GOT3 (cell line): ENCODE measurements around the gene POLDIP2.
"Not testable (repeated sequence)": the region's sequence is repeated elsewhere in the genome, so short reads cannot be mapped to it uniquely, and the experiment has no call there.

ENCODE experiments used
- DNase-seq: peaks from one replicate; lab custom pipeline; 2025; ENCODE audit warnings: mixed read lengths; lab: John Stamatoyannopoulos, UW

Gene POLDIP2

DNA sequence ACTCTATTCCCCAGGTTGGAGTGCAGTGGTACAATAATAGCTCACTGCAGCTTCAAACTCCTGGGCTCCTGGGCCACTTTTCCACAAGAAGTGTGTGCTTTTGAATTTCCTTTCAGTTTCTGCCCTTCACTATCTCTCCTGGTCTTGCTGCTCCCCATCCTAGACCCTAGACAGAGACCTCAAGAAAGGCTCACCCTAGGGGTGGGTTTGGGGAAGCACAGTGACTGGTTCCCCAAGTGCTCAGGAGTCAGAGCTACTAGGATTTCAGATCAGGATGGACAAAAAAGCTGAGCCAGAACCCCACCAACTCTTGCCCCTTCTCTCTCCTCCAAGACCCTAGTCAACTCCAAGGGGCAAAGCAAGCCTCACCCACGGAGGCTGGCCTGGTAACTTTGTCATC is 9.3 kb upstream of the POLDIP2 start:
- DNase-seq = no peak

DNA sequence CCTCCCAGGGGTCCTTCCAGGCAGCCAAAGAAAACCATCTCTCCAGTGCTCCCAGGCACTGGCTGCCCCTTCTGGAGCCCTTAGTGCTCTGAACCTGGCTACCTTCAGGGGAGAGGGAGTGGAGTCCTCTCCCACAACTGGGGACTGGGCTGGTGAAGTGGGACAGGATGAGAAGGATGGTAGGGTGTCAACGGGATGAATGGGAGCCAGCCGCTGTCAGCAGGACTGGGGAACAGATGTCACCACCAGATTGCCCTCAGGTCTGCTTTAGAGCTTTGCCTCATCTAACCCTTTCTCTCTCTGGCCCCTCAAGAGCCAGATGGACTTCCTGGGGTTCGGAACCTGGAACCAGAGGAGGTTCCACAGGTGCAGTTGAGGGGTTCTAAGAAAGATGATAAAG is 8.2 kb upstream of the POLDIP2 start:
- no peak for DNase-seq

DNA sequence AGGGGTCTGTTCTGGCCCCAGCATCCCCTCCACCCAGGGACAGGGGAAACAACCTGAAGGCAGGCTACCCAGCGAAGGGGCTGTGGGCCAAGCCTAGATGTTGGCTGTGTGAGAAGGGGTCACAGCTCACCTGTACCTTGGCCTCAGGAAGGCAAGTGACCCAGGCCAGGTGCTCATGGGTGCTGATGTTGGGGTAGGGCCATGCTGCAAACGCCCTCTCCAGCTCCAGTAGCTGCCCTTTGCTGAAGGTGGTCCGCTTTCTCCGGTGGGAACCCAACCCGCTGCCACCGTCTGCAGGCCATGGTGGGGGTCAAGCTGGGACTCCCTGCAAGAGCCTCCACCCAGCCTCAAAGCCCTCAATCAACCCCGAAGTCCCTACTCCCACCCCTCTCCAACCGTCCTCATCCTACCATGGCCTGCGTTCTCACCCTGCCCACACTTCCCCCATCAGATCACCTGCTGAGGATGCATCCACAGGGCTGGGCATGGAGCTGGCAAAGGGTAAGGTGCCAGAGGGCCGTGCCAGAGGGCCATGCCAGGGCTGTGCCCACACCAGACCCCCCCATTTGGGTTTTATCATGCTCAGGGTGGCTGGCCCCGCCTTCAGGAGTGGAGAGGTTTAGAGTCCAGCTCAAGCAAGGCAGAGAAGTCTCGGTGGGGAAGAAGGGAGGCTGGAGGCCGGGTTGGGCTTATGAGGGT is 7.5 kb upstream of the POLDIP2 start, which contains the start of gene SEBOX:
TSS of gene SEBOX (minus strand) at position 535 of the 699 bp plus-strand sequence. CDS start at position 487, 48 bp downstream.
- DNase-seq = no peak

DNA sequence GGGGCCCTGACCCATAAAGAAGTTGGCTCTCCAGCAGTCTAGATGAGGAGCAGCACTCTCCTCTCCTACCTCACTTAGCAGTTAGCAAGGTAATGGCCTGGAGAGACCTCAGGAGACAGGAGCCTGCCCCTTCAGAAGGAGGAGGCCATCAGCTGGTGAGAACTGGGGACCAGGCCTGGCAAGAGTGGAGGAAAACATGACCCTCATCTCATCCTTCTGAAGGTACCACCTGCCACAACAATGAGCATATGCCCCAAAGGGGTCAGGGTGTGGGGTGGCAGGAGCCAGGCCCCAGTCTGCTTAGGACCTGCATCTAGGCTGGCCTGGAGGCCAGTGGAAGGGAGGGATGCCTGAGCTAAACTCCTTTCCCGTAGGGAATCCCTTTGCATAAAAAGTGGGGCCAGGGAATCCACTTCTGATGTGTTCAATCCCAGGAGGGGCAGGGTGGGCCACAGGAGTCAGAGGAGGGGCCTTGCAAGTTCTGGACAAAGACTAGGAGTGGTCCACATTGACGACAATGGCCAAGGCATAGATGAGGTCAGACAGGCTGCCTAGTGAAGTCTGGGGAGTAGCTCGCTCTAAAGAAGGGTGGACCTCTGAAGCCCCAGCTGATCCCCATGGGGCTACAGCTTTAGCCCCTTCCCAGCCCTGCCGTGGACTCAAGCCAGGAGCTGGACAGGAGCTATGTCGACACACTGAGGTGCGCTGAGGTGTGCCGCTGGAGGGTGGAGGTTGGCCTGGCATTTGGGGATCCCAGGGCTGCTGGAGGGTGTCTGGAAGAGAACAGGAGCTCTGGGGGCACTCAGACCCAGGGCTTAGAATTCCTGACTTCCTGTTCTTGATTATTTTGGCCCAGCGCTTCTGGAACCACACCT is 6.7 kb upstream of the POLDIP2 start:
- DNase-seq = no peak

DNA sequence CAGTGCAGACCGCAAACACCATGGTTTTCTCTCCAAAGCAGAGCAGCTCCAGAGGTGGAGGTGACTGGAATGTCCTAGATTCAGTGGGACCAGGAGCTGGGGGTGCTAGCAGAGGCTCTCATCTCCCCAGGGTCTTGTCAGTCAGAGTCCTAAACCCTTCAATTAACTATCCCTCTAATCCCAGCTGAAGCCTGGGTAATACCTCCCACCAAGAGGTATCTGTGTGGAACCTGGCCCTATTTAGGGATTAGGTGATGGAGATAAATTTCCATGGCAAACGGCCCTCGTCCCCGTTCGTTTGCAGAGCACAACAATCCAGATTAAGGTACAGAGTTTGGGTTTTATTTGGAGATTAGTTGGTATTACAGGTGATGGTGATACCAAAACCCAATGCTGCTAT is 5.9 kb upstream of the POLDIP2 start:
- no peak for DNase-seq

DNA sequence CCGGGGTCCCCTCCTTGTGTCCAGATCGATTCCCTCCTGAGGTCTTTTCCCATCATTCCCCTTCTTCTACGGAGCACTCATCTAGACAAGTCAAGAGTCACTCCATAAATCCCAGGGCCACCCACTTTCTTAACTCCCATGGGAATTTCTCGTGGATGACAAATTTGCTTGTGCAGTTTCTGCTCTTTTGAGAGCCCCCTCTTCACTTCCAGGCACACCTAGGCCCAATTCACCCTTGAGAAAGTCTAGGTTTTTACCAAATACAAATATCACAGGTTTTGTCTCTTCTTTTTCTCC is 522 bp upstream of the POLDIP2 start:
- DNase-seq = no peak

DNA sequence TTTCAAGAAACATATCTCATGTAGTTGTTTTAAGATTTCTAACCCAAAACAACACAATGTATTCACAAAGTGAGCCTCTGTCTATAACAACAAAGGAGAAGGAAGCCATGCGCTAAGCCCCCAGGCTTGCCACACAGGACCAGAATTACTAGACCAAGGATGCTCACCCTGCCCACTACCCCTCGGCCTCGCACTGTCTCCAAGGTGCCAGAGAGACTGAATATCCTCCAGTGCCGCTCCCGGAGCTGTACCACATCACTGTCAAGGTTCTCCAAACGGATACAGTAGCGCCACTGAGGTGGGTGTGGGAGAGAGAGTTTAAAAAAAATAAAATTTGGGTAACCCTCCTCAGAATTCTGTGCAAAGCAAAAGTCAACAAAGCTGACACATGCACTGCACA is 7.1 kb downstream of the POLDIP2 start:
- no peak for DNase-seq

DNA sequence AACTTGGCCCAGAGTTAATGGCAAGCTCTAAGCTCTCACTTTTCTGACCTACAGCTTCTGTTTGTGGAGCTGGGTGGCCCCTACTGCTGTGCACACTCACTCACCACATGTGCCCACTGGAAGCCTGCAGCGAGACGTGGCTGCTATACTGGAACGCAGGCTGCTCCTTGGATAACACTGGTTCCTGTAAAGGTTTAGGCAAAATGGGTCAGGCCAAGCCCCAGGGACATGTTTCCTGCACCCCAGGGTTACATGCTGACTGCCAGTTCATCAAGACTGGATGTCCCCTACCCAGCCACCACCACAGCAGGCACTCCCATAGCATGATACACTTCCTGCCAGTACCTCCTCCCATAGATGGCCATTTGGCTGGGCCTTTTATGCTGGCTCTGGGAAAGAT is 8.3 kb downstream of the POLDIP2 start:
- DNase-seq = no peak

DNA sequence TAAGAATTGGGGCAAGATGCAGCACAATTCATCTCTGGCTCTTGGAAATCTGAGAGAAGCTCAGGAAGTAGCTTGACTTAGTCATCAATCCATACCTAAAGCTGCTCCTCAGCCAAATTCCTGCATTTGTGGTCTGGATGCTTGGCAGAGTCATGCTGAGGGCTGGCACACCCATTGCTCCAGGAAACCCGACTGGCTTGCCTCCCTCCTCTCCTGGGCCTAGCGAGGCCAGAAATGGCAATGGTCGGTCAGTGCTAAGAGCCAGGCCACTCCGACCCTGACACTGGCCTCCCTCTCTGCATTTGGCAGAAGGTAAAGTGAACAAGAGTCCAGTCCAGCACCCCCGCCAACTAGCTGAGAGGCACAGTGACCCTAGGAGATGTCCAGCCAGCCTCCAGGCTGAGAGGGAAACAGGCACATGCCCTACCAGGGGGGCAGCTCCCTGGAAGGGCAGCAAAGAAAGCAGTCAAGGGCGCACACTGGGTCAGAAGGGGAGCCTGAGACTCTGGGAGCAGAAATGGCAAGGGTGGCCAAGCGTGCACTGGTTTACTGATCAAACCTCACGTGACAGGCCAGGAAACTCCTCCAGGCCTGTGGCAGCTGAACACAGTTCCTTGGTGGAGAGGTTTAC is 10.0 kb downstream of the POLDIP2 start:
- DNase-seq = no peak

DNA sequence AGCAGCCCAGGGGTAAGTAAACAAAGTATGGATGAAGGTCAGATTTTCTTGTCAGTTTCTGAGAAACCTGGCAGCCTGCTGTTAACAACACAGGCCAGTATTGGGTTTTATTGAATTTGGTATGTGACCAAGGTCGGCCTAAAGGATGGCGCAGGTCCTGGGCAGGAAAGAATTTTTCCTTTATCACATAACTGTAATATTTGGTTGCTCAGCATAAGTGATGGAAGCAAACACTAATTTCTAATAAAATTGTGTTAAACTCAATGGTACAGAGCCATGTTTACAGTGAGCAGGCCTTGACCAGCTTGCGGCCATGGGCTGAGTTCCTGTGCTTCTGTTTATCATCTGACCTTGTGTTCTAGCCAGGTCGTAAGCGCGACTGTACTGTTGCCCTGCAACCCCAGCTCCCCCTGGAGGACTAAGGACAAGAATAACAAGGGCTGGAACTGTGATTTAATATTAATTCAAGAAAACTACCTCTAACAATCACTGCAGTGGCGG is 10.5 kb downstream of the POLDIP2 start:
- DNase-seq = no peak

DNA sequence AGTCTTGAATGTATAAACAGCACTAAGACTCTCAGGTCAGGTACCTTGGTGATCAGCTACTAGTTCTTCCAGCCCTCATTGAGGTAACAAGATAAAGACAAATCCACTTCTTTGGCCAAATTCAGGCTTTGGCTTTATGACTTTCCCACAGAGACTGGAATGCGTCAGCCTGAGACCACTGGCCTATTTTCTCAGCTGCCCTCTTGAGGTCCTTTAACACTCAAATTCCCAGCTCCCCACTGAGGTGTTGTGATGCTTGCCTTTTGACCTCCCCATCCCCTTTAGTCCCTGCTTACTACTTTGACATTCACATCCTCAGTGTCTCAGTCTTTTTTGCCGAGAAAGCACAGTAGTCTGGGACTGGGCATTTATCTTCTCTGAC is 11.1 kb downstream of the POLDIP2 start:
- DNase-seq = no peak

DNA sequence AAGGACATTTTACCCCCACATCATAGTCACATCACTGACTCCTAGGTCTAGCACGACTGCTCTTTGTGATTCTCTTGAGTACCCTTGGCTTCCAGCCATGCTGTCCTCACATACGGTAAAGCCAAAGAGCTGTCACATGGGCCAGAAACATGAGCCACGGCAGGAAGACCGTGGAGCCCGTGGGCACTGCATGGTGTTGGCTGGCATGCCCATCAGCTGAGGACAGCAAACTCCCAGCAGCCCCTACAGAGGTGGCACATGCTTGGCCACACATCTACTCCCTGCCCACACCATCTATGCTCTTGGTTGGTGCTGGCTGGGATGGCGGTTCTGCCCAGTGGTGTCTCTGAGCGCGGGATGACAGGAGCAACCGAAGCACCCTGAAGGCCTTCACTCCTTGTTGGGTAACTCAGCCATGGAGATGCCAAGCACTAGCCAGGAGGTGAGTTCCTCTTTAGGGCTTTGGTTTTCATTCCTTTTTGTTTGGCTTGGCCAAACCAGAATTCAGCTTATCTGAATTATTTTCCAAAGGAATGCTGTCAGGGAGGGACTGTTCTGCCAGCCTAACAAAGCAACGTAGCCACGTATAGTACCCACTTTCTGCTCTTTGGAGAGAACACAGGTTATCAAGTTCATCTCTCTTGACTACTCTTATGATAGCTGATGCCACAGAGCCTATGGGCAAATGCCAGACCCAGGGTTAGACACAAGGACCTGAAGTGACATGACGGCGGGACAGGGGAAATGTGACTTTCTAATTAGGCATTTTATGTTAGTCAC is 11.7 kb downstream of the POLDIP2 start:
- no peak for DNase-seq

DNA sequence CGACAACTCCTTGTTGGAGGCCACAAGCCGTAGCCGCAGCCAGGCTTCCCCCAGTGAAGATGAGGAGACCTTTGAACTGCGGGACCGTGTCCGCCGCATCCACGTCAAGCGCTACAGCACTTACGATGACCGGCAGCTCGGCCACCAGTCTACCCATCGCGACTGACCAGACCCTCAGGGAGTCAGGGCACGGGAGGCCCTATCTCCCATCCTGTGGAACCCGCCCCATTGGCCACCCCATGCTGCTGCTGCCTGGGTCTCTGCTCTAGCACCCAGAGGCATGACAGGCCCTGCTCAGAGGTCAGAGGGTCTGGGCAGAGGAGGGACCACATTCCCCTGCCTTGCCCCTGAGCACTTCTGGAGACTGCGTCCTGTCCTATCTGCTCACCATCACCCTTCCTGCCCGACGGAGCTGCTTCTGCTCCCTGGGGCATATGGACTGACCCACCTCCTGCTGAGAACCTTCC is 12.9 kb downstream of the POLDIP2 start:
- DNase-seq = no peak

DNA sequence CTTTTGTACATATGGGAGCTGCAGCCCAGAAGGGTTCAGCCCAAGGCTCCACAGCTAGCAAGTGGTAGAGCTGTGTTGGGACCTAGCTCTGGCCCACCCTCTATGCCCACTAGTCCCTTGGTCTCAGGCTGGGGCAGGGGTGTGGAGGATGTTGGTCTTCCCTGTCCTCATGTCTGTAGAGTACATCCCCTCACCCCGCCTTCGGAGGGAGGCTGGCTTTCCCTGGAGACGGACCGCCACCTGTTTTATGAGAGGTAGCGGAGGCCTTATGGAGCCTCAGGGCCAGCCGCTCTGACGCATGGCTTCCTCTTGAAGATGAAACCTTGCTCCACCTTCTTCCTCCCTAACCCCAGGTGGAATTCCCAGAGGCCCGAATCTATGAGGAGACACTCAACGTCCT is 13.3 kb downstream of the POLDIP2 start:
- no peak for DNase-seq

DNA sequence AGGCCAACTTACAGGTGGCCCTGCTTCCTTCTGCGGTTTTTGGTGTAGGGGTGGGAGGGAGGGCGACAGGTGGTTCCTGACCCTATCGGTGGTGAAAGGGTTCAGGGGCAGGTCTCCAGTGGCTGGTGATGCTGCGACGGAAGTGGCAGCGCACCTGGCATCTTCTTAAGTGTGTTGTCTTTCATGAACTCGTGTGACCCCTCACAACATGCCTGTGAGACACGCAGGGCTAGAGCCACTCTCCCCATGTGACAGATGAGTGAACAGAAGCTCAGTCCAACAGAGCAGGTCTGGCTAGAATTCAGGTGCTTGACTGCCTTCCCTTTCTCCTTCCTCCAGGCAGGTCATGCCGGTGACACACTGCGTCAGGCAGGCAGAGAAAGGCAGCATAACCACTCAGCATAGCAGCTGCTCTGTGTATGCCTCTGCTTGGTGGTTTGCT is 13.8 kb downstream of the POLDIP2 start:
- DNase-seq = no peak

DNA sequence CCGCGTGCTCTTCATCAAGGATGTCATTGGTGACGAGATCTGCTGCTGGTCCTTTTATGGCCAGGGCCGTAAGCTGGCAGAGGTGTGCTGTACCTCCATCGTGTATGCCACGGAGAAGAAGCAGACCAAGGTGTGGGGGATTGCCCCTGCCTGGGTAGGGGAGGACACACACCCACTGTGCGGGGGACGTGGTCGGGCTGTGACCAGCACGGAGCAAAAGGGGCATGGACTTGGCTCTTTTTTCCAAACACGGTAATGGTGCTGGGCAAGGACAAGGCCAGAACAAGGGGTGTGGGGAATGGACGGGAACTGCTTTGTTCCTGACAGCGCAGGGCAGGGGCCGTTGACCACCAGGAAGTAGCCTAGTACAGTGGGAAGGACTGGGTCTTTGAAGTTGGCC is 15.0 kb downstream of the POLDIP2 start:
- DNase-seq = no peak

DNA sequence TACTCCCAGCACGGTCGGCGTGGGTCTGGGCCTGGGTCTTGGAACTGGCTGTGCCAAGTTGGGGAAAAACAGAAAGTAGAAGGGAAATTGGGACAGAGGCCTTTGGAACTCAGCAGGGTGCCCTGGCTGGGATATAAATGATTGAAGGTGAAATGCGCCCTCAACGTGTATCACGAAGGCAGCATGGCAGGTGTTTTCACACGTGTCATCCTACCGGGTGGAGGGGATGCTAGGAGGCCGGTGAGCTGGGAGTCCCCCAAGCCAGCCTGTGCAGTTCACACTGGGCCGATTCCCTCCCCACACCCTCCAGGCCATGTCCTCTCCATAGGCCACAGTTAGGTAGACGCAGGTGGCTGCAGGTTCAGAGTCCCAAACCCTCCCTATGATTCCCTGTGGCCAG is 15.8 kb downstream of the POLDIP2 start:
- DNase-seq = no peak

DNA sequence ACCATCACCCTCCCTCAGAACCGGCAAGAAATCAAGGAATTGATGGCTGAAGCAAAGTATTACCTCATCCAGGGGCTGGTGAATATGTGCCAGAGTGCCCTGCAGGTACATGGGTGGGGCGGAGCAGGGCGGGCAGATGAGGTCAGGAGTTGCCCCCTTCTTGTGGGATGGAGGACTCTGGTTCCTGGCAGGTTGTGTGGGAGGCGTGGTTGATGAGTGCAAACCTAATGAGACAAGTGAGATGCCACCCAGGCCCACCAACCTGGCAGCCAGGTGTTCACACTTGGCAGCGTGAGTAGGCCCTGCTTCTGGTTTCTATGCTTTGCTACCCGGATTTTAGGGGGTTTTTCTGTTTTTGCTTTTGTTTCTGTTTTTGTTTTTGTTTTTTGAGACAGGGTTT is 17.0 kb downstream of the POLDIP2 start:
- no peak for DNase-seq

DNA sequence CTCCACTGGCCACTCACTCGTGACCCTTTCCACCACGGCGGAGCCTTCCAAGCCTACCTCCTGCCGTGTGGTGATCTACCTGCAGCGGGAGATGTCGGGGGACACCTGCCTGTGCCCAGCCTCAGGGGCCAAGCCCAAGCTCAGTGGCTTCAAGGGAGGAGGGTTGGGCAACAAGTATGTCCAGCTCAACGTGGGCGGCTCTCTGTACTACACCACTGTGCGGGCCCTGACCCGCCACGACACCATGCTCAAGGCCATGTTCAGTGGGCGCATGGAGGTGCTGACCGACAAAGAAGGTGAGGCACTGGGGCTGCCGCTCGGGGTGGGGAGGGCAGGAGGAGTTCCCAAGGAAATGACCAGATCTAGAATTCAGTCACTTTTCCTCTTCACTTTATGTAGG is 17.9 kb downstream of the POLDIP2 start:
- no peak for DNase-seq

DNA sequence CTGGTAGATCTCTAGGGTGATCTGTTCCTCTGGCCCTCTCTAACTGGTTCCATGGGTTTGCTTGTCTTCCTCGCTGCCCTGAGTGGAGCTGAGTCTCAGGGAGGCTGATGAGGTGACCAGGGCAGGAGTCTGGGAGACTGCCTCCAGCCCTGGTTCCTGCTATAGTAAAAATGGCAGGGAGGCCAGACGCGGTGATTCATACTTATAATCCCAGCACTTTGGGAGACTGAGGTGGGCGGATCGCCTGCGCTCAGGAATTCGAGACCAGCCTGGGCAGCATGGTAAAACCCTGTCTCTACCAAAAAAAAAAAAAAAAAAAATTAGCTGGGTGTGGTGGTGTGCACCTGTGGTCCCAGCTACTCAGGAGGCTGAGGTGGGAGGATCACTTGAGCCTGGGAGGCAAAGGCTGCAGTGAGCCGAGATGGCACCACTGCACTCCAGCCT is 18.5 kb downstream of the POLDIP2 start:
- not testable (repeated sequence) for DNase-seq

DNA sequence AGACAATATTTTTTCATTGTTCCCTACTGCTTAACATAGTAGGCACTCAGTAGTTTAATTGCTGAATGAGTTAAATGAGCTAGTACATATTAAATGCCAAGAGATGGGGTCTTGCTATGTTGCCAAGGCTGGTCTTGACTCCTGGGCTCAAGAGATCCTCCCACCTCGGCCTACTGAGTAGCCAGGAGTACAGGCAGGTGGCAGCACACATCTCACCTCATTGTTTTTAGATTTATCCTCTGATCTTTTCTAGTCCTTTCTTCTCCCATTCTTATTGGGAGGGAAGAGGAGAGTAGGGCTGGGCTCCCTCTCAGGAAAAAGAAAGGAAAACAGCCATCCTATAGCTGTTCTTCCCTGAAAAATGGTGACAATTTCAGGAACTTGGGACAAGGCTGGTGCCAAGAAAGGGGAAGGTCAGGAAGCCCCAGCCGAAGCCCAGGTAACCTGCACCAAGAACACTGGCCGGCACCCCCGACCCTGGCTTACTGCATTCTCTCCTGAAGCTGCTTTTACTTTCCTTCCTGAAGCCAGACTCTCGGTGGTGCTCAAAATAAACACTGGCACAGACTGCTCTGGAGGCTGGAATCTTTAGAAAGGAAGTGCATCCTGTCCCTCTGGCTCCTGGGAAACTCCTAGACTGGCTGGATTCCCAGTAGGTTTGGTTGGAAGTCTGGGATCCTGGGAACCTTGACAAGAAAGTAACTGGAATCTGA is 19.1 kb downstream of the POLDIP2 start:
- DNase-seq = no peak
